SH-SY5Y (cell line): Measurements from ENCODE around the gene SLC6A11.

Experiments used
- GATA2 ChIP-seq: IDR thresholded peaks from 2 replicates; pipeline ENCODE4 v1.6.1; 2011; ENCODE audit warnings: mild to moderate bottlenecking, low read depth, low read length
- GATA3 ChIP-seq: IDR thresholded peaks from 2 replicates; pipeline ENCODE4 v1.6.1; 2011; ENCODE audit warnings: low read depth, mild to moderate bottlenecking, low read length, moderate library complexity

DNA sequence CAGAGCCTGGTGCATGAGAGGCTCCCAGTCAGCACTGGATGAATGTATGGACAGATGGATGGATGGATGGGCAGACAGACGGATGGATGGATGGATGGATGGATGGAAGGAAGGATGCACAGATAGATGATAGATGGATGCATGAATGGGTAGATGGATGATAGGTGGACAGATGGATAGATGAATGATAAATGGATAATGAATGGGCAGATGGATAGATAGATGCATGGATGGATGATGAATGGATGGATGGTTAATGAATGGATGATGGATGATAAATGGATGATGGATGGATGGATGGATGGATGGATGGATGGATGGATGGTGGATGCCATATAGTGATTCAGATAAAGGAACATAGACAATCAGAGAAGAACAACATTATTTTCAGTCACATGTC, 71.0 kb downstream of the SLC6A11 start:
- TF ChIP-seq GATA2, result no peak
- no peak for TF ChIP-seq GATA3
